Measurements from ENCODE around the gene FMO1. TPM values are rescaled to one million over a fixed set of nuclear protein-coding genes. Genes with fewer than 3 reads are reported as not detected.

FMO1 gene
- total RNA-seq, 1 experiment from 2014 or later = 83.8 TPM

DNA sequence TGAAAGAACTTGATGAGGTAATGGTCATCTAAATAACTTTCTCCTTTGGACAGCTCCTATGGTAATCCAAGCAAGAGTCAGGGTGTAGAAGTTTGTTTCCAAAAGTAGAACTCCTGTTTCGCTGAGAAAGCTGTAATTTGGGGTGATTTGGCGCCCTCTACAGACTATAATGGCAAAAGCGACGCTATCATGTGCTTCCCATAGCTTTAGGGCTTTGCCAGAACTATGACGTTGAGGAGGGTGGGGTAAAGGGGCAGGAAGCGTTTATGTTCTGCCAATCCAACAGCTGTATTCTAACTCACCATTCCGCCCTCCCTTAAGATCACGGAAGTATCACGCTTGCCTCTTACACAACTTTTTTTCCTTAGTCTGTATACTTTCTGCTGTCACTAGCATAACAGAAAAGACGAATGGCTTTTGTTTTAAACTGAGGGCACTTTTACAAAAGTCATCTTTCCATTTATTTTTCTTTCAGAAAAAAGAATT lies 65.6 kb downstream of the FMO1 start, which contains the start of gene FMO4:
Gene FMO4 (plus strand): TSS at position 349 of the 486 bp plus-strand sequence. CDS start 5,643 bp downstream, outside the sequence.
- DNase-seq (ENCODE audit: low spot score) = peak; percentile 77
- in situ Hi-C loops (cut with HindIII; ENCODE audit: low sequenced_read_pairs) = no loop called here

DNA sequence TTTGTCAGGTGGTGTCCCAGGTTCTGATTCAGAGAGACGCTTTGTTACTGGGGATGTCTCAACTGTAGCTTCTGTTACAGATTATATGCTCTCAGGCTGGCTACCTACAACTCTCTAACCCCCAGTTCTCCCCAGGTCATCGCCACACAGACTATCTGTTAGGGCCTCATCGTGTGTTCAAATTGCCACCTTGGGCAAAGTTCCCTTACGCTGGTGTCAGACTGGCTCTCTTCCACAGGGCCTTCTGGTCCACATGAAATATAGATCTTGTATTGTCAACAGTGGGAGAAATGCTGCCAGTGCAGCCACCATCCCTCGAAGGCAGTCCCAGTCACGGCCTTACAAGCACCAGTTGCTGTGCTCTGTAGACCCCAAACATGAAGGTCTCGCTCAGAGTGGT lies 81.0 kb downstream of the FMO1 start:
- in situ Hi-C loops (cut with HindIII; ENCODE audit: low sequenced_read_pairs) = no loop called here
- DNase-seq (ENCODE audit: low spot score) = no peak

DNA sequence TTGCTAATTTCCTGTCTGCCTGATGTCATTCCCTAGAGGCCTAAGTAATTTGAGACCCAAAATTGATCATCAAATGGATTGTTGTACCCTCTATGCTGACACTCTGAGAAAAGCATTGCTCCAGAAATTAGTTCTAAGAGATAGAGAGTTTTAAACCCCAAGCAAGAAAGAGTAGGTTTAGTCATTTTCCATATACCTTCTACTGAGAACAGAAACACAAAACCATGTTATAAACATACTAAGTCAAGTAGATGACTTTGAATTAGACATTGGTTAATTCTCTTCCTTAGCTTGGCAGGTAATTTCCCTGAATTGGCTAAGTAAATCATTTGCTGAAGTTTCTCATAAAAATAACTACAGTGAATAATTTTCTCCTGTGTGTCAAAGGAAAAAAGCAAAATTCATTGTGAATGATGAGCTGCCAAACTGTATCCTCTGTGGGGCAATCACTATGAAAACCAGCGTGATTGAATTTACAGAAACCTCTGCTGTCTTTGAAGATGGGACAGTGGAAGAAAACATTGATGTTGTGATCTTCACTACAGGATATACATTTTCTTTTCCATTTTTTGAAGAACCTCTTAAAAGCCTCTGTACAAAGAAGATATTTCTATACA lies 85.8 kb downstream of the FMO1 start:
- in situ Hi-C loops (cut with HindIII; ENCODE audit: low sequenced_read_pairs) = no loop called here
- no peak for DNase-seq (ENCODE audit: low spot score)

Other genes starting within 250 kb of the FMO1 start
- gene FMO3, start 157.6 kb upstream of the FMO1 start, total RNA-seq (2014; rRNA removed; shearing (Covaris generic)) = 0.12 TPM in 1 of 2 replicates, not detected in the other
- 0.14 and 0.25 TPM in 2 replicates for gene FMO2, start 63.2 kb upstream of the FMO1 start, total RNA-seq (2014; rRNA removed; shearing (Covaris generic))
- 7.4 and 12.8 TPM in 2 replicates for gene FMO4, start 65.7 kb downstream of the FMO1 start, total RNA-seq (2014; rRNA removed; shearing (Covaris generic))
- 18.0 and 33.4 TPM in 2 replicates for gene PRRC2C, start 237.0 kb downstream of the FMO1 start, total RNA-seq (2014; rRNA removed; shearing (Covaris generic))